CD14-positive monocyte (primary cell): ENCODE results near the gene CSRNP3. TPM values are rescaled to one million over a fixed set of nuclear protein-coding genes. Genes with fewer than 3 reads are reported as not detected.

Experiments used
- DNase-seq, 3 donors: peaks; one replicate each; pipeline ENCODE4 v3.0.0-alpha.2; 2011 to 2022
- H2AFZ ChIP-seq: 2 replicates; pipeline ENCODE4 v1.6.0; 2012; ENCODE audit warnings: mild to moderate bottlenecking, low read depth, low read length, inconsistent platforms; ENCODE audit not compliant: insufficient read depth, poor library complexity, severe bottlenecking
- H3K27ac ChIP-seq, 2 donors: 1 replicate in 1 of 2; 2 replicates in 1 of 2; pipeline ENCODE4 v1.5.1; 2012 to 2013; ENCODE audit warnings: low read length in 2 of 2, control low read depth in 1 of 2, inconsistent platforms in 1 of 2, low read depth in 1 of 2, mild to moderate bottlenecking in 1 of 2
- H3K27me3 ChIP-seq, 2 donors: one replicate each; pipeline versions ENCODE4 v1.6.0 to v1.6.1; 2011 to 2013; ENCODE audit warnings: low read length in 2 of 2; ENCODE audit not compliant: control insufficient read depth in 2 of 2, insufficient read depth in 2 of 2
- H3K36me3 ChIP-seq, 2 donors: replicated peaks in 1 of 2; 1 replicate in 1 of 2; 2 replicates in 1 of 2; pipeline versions ENCODE4 v1.5.1 to v1.6.1; 2012 to 2013; ENCODE audit warnings: low read length in 2 of 2, control low read depth in 1 of 2, inconsistent platforms in 1 of 2, mild to moderate bottlenecking in 1 of 2; ENCODE audit not compliant: insufficient read depth in 2 of 2, control insufficient read depth in 1 of 2
- H3K4me1 ChIP-seq, 2 donors: 1 replicate in 1 of 2; 2 replicates in 1 of 2; pipeline versions ENCODE4 v1.5.1 to v1.6.1; 2012 to 2013; ENCODE audit warnings: low read length in 2 of 2, control low read depth in 1 of 2, inconsistent platforms in 1 of 2, mild to moderate bottlenecking in 1 of 2, moderate library complexity in 1 of 2; ENCODE audit not compliant: insufficient read depth in 2 of 2, control insufficient read depth in 1 of 2
- H3K4me2 ChIP-seq: replicated peaks from 2 replicates; pipeline ENCODE3; 2012; ENCODE audit warnings: low read length, moderate library complexity, mild to moderate bottlenecking; ENCODE audit not compliant: poor library complexity, severe bottlenecking; ENCODE audit errors: extremely low read depth
- H3K4me3 ChIP-seq, 3 experiments: fragments of 200-600 bp in 1 of 3; sonication (generic) in 1 of 3; replicated peaks in 1 of 3; 1 replicate in 2 of 3; 2 replicates in 1 of 3; pipeline ENCODE4 v1.5.1; 2011 to 2013; ENCODE audit warnings: low read length in 3 of 3, mild to moderate bottlenecking in 3 of 3, control low read depth in 2 of 3, low read depth in 2 of 3, inconsistent platforms in 1 of 3, moderate library complexity in 1 of 3
- H3K79me2 ChIP-seq: 2 replicates; pipeline ENCODE4 v1.6.0; 2012; ENCODE audit warnings: mild to moderate bottlenecking, control low read depth, inconsistent platforms, low read length, moderate library complexity; ENCODE audit not compliant: insufficient read depth
- H3K9ac ChIP-seq: 2 replicates; pipeline ENCODE4 v1.6.0; 2017; ENCODE audit warnings: low read length, mild to moderate bottlenecking; ENCODE audit not compliant: insufficient read depth, poor library complexity, severe bottlenecking
- H3K9me3 ChIP-seq, 2 donors: replicated peaks in 1 of 2; 1 replicate in 1 of 2; 2 replicates in 1 of 2; pipeline versions ENCODE4 v1.5.1 to v1.6.1; 2012 to 2013; ENCODE audit warnings: low read length in 2 of 2, control low read depth in 1 of 2; ENCODE audit not compliant: control insufficient read depth in 1 of 2, insufficient read depth in 1 of 2
- H4K20me1 ChIP-seq: 2 replicates; pipeline ENCODE4 v1.6.0; 2012; ENCODE audit warnings: mild to moderate bottlenecking, low read length, control low read depth, moderate library complexity; ENCODE audit not compliant: insufficient read depth
- H3K27ac Mint-ChIP-seq, 7 donors: one replicate each; pipeline ENCODE4 v1.8.0; 2020; ENCODE audit warnings: mild to moderate bottlenecking in 7 of 7, mixed read lengths in 7 of 7, moderate library complexity in 6 of 7, inconsistent platforms in 2 of 7
- H3K27me3 Mint-ChIP-seq, 3 donors: one replicate each; pipeline ENCODE4 v1.8.0; 2021 to 2022; ENCODE audit warnings: low read depth in 3 of 3, mild to moderate bottlenecking in 3 of 3, mixed read lengths in 3 of 3, moderate library complexity in 3 of 3, inconsistent platforms in 1 of 3
- H3K36me3 Mint-ChIP-seq, 2 donors: one replicate each; pipeline ENCODE4 v1.8.0; 2020; ENCODE audit warnings: mixed read lengths in 2 of 2, inconsistent platforms in 1 of 2, mild to moderate bottlenecking in 1 of 2
- H3K4me1 Mint-ChIP-seq: one replicate; pipeline ENCODE4 v1.8.0; 2020; ENCODE audit warnings: mild to moderate bottlenecking, mixed read lengths
- H3K4me3 Mint-ChIP-seq, 2 donors: one replicate each; pipeline ENCODE4 v1.8.0; 2020; ENCODE audit warnings: mild to moderate bottlenecking in 2 of 2, mixed read lengths in 2 of 2, moderate library complexity in 1 of 2
- H3K9me3 Mint-ChIP-seq, 7 donors: one replicate each; pipeline ENCODE4 v1.8.0; 2020 to 2022; ENCODE audit warnings: mixed read lengths in 7 of 7, mild to moderate bottlenecking in 6 of 7, moderate library complexity in 6 of 7, inconsistent platforms in 2 of 7
- WGBS: methylation state at CpG from one replicate; pipeline ENCODE4 v1.1.5; 2013; ENCODE audit warnings: missing lambda C conversion rate; ENCODE audit not compliant: insufficient coverage; 5-methylcytosine and 5-hydroxymethylcytosine counted together
- intact Hi-C, 2 donors: fragments of 100-400 bp; cut with micrococcal nuclease; formaldehyde crosslinking; loops; one replicate each; pipeline versions ENCODE4 v1.15.0 to v1.15.1; 2023
- polyA plus RNA-seq, 3 donors: library from polyadenylated mRNA; depleted of rRNA in 1 of 3; unstranded in 2 of 3; stranded (reverse) in 1 of 3; fragments of 300-500 nt in 2 of 3; fragments of >200 nt in 1 of 3; fragmentation: Illumina TruSeq in 2 of 3; gene quantifications; 1 replicate in 2 of 3; 2 replicates in 1 of 3; pipeline ENCODE4 v1.2.3, GENCODE V29; 2012 to 2021
- TF ChIP-seq, protein P1 (sequence below): fragments of 200-600 bp; IDR thresholded peaks from one replicate; pipeline ENCODE4 v1.8.0; 2022; ENCODE audit warnings: antibody characterized with exemption, mild to moderate bottlenecking

Gene CSRNP3
- polyA plus RNA-seq, 3 donors, result not detected

DNA sequence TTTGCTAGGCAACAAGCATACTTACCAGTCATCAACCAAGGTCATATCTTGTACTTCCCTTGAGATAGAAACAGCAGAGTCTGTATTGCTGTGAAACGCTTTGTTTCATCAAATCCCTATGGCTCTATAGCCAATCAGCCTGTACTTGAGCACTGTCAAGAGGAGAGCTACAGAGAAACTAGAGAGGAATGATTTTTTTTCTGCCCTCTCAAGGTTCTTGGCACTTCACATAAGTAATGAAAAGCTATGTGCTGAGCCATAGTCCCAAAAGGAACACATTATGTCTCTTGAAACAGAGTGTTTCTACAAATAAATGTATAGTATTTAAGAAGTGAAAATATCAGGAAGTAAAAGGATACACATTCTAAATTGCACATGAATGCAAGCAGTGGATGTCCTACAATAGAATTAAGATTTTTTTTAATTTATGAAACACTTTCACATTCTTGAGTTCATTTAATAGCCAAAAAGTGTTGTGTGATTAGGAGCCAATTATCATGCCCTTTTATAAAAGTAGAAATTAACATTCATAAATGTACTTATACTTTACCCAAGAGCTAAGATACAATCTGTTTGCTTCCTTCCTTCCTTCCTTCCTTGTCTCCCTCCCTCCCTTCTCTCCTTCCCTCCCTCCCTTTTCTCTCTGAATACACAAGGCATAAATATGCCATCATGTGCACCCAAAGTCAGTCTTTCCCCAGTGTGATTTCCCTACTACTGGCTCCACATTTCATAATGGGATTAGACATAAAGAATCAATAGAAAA, 131.8 kb downstream of the CSRNP3 start:
- TF ChIP-seq, protein P1, sequence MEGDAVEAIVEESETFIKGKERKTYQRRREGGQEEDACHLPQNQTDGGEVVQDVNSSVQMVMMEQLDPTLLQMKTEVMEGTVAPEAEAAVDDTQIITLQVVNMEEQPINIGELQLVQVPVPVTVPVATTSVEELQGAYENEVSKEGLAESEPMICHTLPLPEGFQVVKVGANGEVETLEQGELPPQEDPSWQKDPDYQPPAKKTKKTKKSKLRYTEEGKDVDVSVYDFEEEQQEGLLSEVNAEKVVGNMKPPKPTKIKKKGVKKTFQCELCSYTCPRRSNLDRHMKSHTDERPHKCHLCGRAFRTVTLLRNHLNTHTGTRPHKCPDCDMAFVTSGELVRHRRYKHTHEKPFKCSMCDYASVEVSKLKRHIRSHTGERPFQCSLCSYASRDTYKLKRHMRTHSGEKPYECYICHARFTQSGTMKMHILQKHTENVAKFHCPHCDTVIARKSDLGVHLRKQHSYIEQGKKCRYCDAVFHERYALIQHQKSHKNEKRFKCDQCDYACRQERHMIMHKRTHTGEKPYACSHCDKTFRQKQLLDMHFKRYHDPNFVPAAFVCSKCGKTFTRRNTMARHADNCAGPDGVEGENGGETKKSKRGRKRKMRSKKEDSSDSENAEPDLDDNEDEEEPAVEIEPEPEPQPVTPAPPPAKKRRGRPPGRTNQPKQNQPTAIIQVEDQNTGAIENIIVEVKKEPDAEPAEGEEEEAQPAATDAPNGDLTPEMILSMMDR, result no peak
- H3K9me3 ChIP-seq, result no peaks in the 10 kb centered on the region
- no peak for DNase-seq
- H3K4me1 ChIP-seq, result no peaks in the 10 kb centered on the region
- H3K9ac ChIP-seq, result no peak overlapping the region
- no peaks in the 10 kb centered on the region for H3K4me1 Mint-ChIP-seq
- no peak overlapping the region for H3K4me3 ChIP-seq
- H4K20me1 ChIP-seq, result no peaks in the 10 kb centered on the region
- H3K27me3 ChIP-seq, result no peaks in the 10 kb centered on the region
- H3K27me3 Mint-ChIP-seq, result peaks cover 0 to 2% (median 0%) of the 10 kb centered on the region in 3 donors
- no peaks in the 10 kb centered on the region for H3K79me2 ChIP-seq
- H3K36me3 ChIP-seq, result no peaks in the 10 kb centered on the region
- H3K4me3 Mint-ChIP-seq, result no peak overlapping the region
- WGBS, result 100% methylated on average over 1 of the region's 1 CpG
- no peak overlapping the region for H3K27ac Mint-ChIP-seq
- H2AFZ ChIP-seq, result no peak overlapping the region
- no peaks in the 10 kb centered on the region for H3K36me3 Mint-ChIP-seq
- H3K9me3 Mint-ChIP-seq, result peaks cover 0 to 8% (median 0%) of the 10 kb centered on the region in 7 donors
- intact Hi-C loops, result no loop called here
- no peak overlapping the region for H3K27ac ChIP-seq
- H3K4me2 ChIP-seq, result no peak overlapping the region

DNA sequence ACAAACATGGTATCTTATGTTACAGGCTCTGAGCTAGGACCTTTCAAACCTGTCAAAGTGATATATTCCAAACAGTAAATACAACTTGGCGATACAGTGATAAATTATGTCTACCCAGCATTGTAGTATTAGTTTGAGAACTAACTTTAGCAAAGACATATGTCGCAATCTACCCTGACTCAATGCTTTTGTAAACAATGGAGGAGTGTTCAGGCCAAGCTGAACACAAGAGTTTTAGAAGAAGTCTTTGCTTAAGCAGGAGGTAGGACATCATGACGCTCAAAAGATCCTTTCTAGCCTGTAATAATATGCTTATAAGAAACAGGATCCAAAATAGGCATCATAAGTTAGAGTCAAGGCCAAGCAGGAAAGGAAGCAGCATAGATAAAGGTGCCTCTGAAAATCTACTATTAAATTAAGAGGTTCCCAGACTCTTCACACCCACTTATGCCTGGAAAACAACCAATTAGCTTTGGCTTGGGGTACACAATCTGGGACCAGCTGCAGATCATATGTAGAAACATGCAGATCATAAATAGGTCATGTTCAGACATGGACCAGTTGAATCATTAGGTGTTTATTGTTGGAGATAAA, 132.5 kb downstream of the CSRNP3 start:
- Mint-ChIP-seq H3K27me3 (peaks cover 0 to 2% (median 0%) of the 10 kb centered on the region in 3 donors), H3K4me1 (no peaks in the 10 kb centered on the region), H3K4me3 (no peak overlapping the region), H3K27ac (no peak overlapping the region), H3K36me3 (no peaks in the 10 kb centered on the region), H3K9me3 (peaks cover 0 to 8% (median 0%) of the 10 kb centered on the region in 7 donors)
- no peaks in the 10 kb centered on the region for H3K27me3 ChIP-seq
- TF ChIP-seq, protein P1, result no peak
- no peak overlapping the region for H3K4me2 ChIP-seq
- intact Hi-C loops, result no loop called here
- no peaks in the 10 kb centered on the region for H3K79me2 ChIP-seq
- H4K20me1 ChIP-seq, result no peaks in the 10 kb centered on the region
- H3K27ac ChIP-seq, result no peak overlapping the region
- H3K4me3 ChIP-seq, result no peak overlapping the region
- H3K4me1 ChIP-seq, result no peaks in the 10 kb centered on the region
- no peaks in the 10 kb centered on the region for H3K36me3 ChIP-seq
- H3K9ac ChIP-seq, result no peak overlapping the region
- WGBS, result no CpG with 5 or more reads among the region's 3 CpGs
- no peaks in the 10 kb centered on the region for H3K9me3 ChIP-seq
- H2AFZ ChIP-seq, result no peak overlapping the region
- no peak for DNase-seq
